Uterus (tissue), 4 donors: ENCODE results near the gene DDX17. TPM values are rescaled to one million over a fixed set of nuclear protein-coding genes. Genes with fewer than 3 reads are reported as not detected.

Source experiments
- DNase-seq, 2 donors: peaks; one replicate each; pipeline ENCODE4 v3.0.0-alpha.2; 2019 to 2020
- H3K27ac ChIP-seq, 2 donors: fragments of 200-600 bp; sonication (generic); 1 replicate in 1 of 2; 2 replicates in 1 of 2; pipeline ENCODE4 v1.5.1; 2016 to 2018
- H3K27me3 ChIP-seq, 2 donors: fragments of 200-600 bp; sonication (generic); one replicate each; pipeline ENCODE4 v1.5.1; 2018 to 2019; ENCODE audit warnings: control low read depth in 1 of 2
- H3K36me3 ChIP-seq, 2 donors: fragments of 200-600 bp; sonication (generic); one replicate each; pipeline ENCODE4 v1.5.1; 2019; ENCODE audit warnings: control low read depth in 1 of 2
- H3K4me1 ChIP-seq, 2 donors: fragments of 200-600 bp; sonication (generic); one replicate each; pipeline ENCODE4 v1.5.1; 2018 to 2019; ENCODE audit warnings: control low read depth in 1 of 2
- H3K4me3 ChIP-seq, 2 donors: fragments of 200-600 bp; sonication (generic); 1 replicate in 1 of 2; 2 replicates in 1 of 2; pipeline ENCODE4 v1.5.1; 2018 to 2019; ENCODE audit warnings: mild to moderate bottlenecking in 1 of 2
- H3K9me3 ChIP-seq, 2 donors: fragments of 200-600 bp; sonication (generic); one replicate each; pipeline ENCODE4 v1.5.1; 2019; ENCODE audit warnings: control low read depth in 1 of 2
- POLR2A ChIP-seq, 2 donors: fragments of 450-650 bp; IDR thresholded peaks; one replicate each; pipeline ENCODE4 v1.6.1; 2016; ENCODE audit warnings: antibody characterized with exemption in 2 of 2, mild to moderate bottlenecking in 1 of 2, moderate library complexity in 1 of 2
- intact Hi-C: fragments of 100-400 bp; cut with DNase I; formaldehyde crosslinking; loops from one replicate; pipeline ENCODE4 v1.15.1; 2023; ENCODE audit warnings: low total_unique reads
- total RNA-seq, 4 donors: library from RNA; depleted of rRNA in 3 of 4; stranded (reverse); fragments of >200 nt in 3 of 4; gene quantifications; one replicate each; pipeline versions ENCODE4 v1.1.0 to v1.2.4, GENCODE V29; 2014 to 2023
- TF ChIP-seq, protein P1 (sequence below), 4 experiments: fragments of 200-600 bp in 2 of 4; fragments of 450-650 bp in 2 of 4; sonication (generic) in 2 of 4; IDR thresholded peaks; one replicate each; pipeline ENCODE4 v1.5.1; 2016 to 2019; ENCODE audit warnings: antibody characterized with exemption in 4 of 4, mild to moderate bottlenecking in 2 of 4, moderate library complexity in 1 of 4
- donor health status: DM: yes; HTN: yes; CAD: no.

DDX17 gene
- total RNA-seq, 4 donors from 2014 or later, result 441 to 971 (median 665) TPM

GRCh38 chr22:38469306-38469781 lies 36.8 kb downstream of the DDX17 start:
- DNase-seq, result no peak
- intact Hi-C loops, result no loop called here
- H3K4me3 ChIP-seq, result no peak overlapping the region
- no peaks in the 10 kb centered on the region for H3K36me3 ChIP-seq
- H3K27me3 ChIP-seq, result no peaks in the 10 kb centered on the region
- H3K4me1 ChIP-seq, result peaks cover 0 to 4% of the 10 kb centered on the region in 2 donors
- H3K9me3 ChIP-seq, result no peaks in the 10 kb centered on the region
- no peak overlapping the region for H3K27ac ChIP-seq
- no peak for TF ChIP-seq POLR2A (IDR thresholded peaks at IDR 0.05)
- TF ChIP-seq, protein P1, sequence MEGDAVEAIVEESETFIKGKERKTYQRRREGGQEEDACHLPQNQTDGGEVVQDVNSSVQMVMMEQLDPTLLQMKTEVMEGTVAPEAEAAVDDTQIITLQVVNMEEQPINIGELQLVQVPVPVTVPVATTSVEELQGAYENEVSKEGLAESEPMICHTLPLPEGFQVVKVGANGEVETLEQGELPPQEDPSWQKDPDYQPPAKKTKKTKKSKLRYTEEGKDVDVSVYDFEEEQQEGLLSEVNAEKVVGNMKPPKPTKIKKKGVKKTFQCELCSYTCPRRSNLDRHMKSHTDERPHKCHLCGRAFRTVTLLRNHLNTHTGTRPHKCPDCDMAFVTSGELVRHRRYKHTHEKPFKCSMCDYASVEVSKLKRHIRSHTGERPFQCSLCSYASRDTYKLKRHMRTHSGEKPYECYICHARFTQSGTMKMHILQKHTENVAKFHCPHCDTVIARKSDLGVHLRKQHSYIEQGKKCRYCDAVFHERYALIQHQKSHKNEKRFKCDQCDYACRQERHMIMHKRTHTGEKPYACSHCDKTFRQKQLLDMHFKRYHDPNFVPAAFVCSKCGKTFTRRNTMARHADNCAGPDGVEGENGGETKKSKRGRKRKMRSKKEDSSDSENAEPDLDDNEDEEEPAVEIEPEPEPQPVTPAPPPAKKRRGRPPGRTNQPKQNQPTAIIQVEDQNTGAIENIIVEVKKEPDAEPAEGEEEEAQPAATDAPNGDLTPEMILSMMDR (IDR thresholded peaks at IDR 0.05), result no peak

GRCh38 chr22:38468443-38469305 lies 37.4 kb downstream of the DDX17 start:
- no peaks in the 10 kb centered on the region for H3K36me3 ChIP-seq
- DNase-seq, result no peak
- TF ChIP-seq, protein P1 (IDR thresholded peaks at IDR 0.05), result no peak
- no peak for TF ChIP-seq POLR2A (IDR thresholded peaks at IDR 0.05)
- peaks cover 0 to 4% of the 10 kb centered on the region in 2 donors for H3K4me1 ChIP-seq
- peak overlapping the region; percentile 37 to 44 for H3K4me3 ChIP-seq
- peak overlapping the region in 1 of 2 donors; percentile 13 for H3K27ac ChIP-seq
- intact Hi-C loops, result no loop called here
- no peaks in the 10 kb centered on the region for H3K9me3 ChIP-seq
- H3K27me3 ChIP-seq, result no peaks in the 10 kb centered on the region

DNA sequence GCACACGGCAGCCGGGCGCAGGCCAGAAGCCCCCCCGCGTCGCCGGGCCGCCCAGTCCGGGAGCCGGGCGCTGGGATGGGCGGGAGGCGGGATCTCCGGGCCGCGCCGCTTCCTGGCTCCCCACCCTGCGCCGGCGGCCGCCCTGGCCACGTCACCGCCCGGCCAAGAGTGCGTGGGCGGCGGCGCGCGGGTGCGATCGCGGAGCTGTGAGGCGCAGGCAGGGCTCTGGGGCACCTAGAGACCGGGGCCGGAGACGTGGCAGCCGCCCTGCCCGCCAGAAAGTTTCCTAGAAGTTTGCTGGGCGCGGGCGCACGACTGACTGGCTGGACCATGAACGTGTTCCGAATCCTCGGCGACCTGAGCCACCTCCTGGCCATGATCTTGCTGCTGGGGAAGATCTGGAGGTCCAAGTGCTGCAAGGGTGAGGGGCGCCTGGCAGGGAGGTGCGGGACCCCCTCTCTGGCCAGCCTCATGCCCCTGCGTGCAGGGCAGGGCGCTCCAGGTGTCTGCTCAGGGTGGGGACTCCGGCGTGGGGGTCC lies 38.1 kb downstream of the DDX17 start, which contains the start of gene KDELR3:
Gene KDELR3 (plus strand): TSS at position 193 of the 539 bp plus-strand sequence. CDS start 138 bp downstream, at position 331.
- intact Hi-C loops, result no loop called here
- no peaks in the 10 kb centered on the region for H3K9me3 ChIP-seq
- H3K4me1 ChIP-seq, result peaks cover 0 to 4% of the 10 kb centered on the region in 2 donors
- peak; percentile 57 to 75 for DNase-seq
- peak within 1 kb of the TSS; percentile 37 to 44 for H3K4me3 ChIP-seq
- peak within 1 kb of the TSS in 1 of 2 donors; percentile 13 for H3K27ac ChIP-seq
- H3K36me3 ChIP-seq, result no peaks in the 10 kb centered on the region
- no peaks in the 10 kb centered on the region for H3K27me3 ChIP-seq
- peak in 1 of 2 donors; percentile 45 for TF ChIP-seq POLR2A (IDR thresholded peaks at IDR 0.05)
- TF ChIP-seq, protein P1 (IDR thresholded peaks at IDR 0.05), result no peak

- no peaks in the 10 kb centered on the region for H3K36me3 ChIP-seq
- DNase-seq, result peak in 1 of 2 donors; percentile 33
- intact Hi-C loops, result no loop called here
- H3K27ac ChIP-seq, result peak overlapping the region in 1 of 2 donors; percentile 13
- no peak for TF ChIP-seq POLR2A (IDR thresholded peaks at IDR 0.05)
- TF ChIP-seq, protein P1 (IDR thresholded peaks at IDR 0.05), result no peak
- H3K27me3 ChIP-seq, result no peaks in the 10 kb centered on the region
- H3K9me3 ChIP-seq, result no peaks in the 10 kb centered on the region
- H3K4me1 ChIP-seq, result peaks cover 0 to 4% of the 10 kb centered on the region in 2 donors
- peak overlapping the region; percentile 37 to 44 for H3K4me3 ChIP-seq
These were observed 38.6 kb downstream of the DDX17 start for GRCh38 chr22:38467438-38467903.
